ENCODE measurements around the gene REC8. TPM values are rescaled to one million over a fixed set of nuclear protein-coding genes. Genes with fewer than 3 reads are reported as not detected.

The REC8 gene
- total and polyA plus RNA-seq, 2 of the 13 experiments (the other 11 are each of a cell fraction or from before 2014, with no cell fraction given), result 3.4 to 14.7 TPM

GRCh38 chr14:24160499-24160849 lies 11.4 kb upstream of the REC8 start (continued):
- TF ChIP-seq NR0B2 (CRISPR knock-in tag; IDR thresholded peaks at IDR 0.05) (no peak), DNMT1 (CRISPR knock-in tag; IDR thresholded peaks at IDR 0.05) (peak; percentile 34; the same call in 1 of the 2 replicates), MYNN (CRISPR knock-in tag; IDR thresholded peaks at IDR 0.05; ENCODE audit: low read depth) (no peak), CHCHD3 (CRISPR knock-in tag; IDR thresholded peaks at IDR 0.05) (peak; percentile 92; the same call in 1 of the 2 replicates), AGO1 (IDR thresholded peaks at IDR 0.05; ENCODE audit: low read depth, low read length, poor library complexity, severe bottlenecking) (no peak), CSRNP2 (CRISPR knock-in tag; conservative IDR thresholded peaks at IDR 0.05; ENCODE audit: low read depth) (no peak), ETV5 (CRISPR knock-in tag; IDR thresholded peaks at IDR 0.05; ENCODE audit: borderline replicate concordance) (no peak), ZNF724P (CRISPR knock-in tag; IDR thresholded peaks at IDR 0.05; ENCODE audit: borderline replicate concordance) (0 out of 2 replicates have a peak, but pooled peaks have one; percentile 45), KAT7 (CRISPR knock-in tag; IDR thresholded peaks at IDR 0.05; ENCODE audit: borderline replicate concordance) (no peak), SALL1 (CRISPR knock-in tag; IDR thresholded peaks at IDR 0.05) (no peak), EED (CRISPR knock-in tag; IDR thresholded peaks at IDR 0.05) (0 out of 2 replicates have a peak, but pooled peaks have one; percentile 20), ZNF317 (CRISPR knock-in tag; IDR thresholded peaks at IDR 0.05) (no peak), ZEB1 (IDR thresholded peaks at IDR 0.05; ENCODE audit: insufficient replicate concordance, low read depth) (peak; percentile 5), EEA1 (CRISPR knock-in tag; IDR thresholded peaks at IDR 0.05; ENCODE audit: borderline replicate concordance) (peak; percentile 19; the same call in 1 of the 2 replicates), ZNF709 (CRISPR knock-in tag; IDR thresholded peaks at IDR 0.05) (0 out of 2 replicates have a peak, but pooled peaks have one; percentile 31)
- TF ChIP-seq, protein P1, sequence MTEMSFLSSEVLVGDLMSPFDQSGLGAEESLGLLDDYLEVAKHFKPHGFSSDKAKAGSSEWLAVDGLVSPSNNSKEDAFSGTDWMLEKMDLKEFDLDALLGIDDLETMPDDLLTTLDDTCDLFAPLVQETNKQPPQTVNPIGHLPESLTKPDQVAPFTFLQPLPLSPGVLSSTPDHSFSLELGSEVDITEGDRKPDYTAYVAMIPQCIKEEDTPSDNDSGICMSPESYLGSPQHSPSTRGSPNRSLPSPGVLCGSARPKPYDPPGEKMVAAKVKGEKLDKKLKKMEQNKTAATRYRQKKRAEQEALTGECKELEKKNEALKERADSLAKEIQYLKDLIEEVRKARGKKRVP (CRISPR knock-in tag; IDR thresholded peaks at IDR 0.05), result 0 out of 4 replicates have a peak, but pooled peaks of 1 of the 2 experiments have one; percentile 11

All from HepG2 (cell line).